K562 (cell line): Measurements from ENCODE around the gene SLC1A5. TPM values are rescaled to one million over a fixed set of nuclear protein-coding genes. Genes with fewer than 3 reads are reported as not detected.

Source experiments
- BCL6 ChIP-seq: fragments of 250-450 bp; sonication (Bioruptor Pico); IDR thresholded peaks from 2 replicates; pipeline ENCODE4 v1.4.0; 2020
- CTCF ChIP-seq, 3 experiments: IDR thresholded peaks in 2 of 3; conservative IDR thresholded peaks in 1 of 3; 2 replicates each; pipeline ENCODE4 v1.5.1; 2011 to 2012; ENCODE audit warnings: low read length in 3 of 3, mild to moderate bottlenecking in 3 of 3, control low read depth in 2 of 3, improper control_type of control experiment in 1 of 3, inconsistent platforms in 1 of 3, low read depth in 1 of 3, mixed read lengths in 1 of 3, moderate library complexity in 1 of 3; ENCODE audit not compliant: insufficient read depth in 2 of 3
- HINFP ChIP-seq: fragments of 450-650 bp; conservative IDR thresholded peaks from 2 replicates; pipeline ENCODE4 v1.6.1; 2016; ENCODE audit warnings: missing genetic modification characterization, low read depth, mild to moderate bottlenecking, control low read depth, missing compliant biosample characterization
- HMG20B ChIP-seq: fragments of 250-450 bp; sonication (Bioruptor Pico); IDR thresholded peaks from 2 replicates; pipeline ENCODE4 v1.5.0; 2021; ENCODE audit warnings: mild to moderate bottlenecking
- LCOR ChIP-seq: sonication (generic); formaldehyde crosslinking; IDR thresholded peaks from 2 replicates; pipeline ENCODE4 v1.8.0; 2022; ENCODE audit warnings: mild to moderate bottlenecking, missing genetic modification reagents
- MEIS2 ChIP-seq: fragments of 450-650 bp; IDR thresholded peaks from 2 replicates; pipeline ENCODE4 v1.6.1; 2014; ENCODE audit warnings: mild to moderate bottlenecking; ENCODE audit not compliant: partially characterized antibody
- NCOR1 ChIP-seq: fragments of 450-650 bp; IDR thresholded peaks from 2 replicates; pipeline ENCODE4 v1.6.1; 2016; ENCODE audit warnings: mild to moderate bottlenecking, moderate library complexity
- NFRKB ChIP-seq: fragments of 450-650 bp; IDR thresholded peaks from 2 replicates; pipeline ENCODE4 v1.6.1; 2016; ENCODE audit warnings: low read depth
- RAD21 ChIP-seq, 2 experiments: fragments of 250-450 bp in 1 of 2; fragments of 450-650 bp in 1 of 2; sonication (Bioruptor Pico) in 1 of 2; formaldehyde crosslinking in 1 of 2; IDR thresholded peaks in 1 of 2; conservative IDR thresholded peaks in 1 of 2; 2 replicates each; pipeline versions ENCODE4 v1.4.0 to v1.8.0; 2020 to 2022; ENCODE audit warnings: mild to moderate bottlenecking in 2 of 2, moderate library complexity in 1 of 2
- SNRNP70 ChIP-seq: fragments of 200-400 bp; formaldehyde crosslinking; optimal IDR thresholded peaks from 2 replicates; pipeline ENCODE3; 2017; ENCODE audit warnings: low read depth, low read length
- SOX6 ChIP-seq: fragments of 450-650 bp; IDR thresholded peaks from 2 replicates; pipeline ENCODE4 v1.6.1; 2014; ENCODE audit warnings: mild to moderate bottlenecking
- USF2 ChIP-seq: sonication (generic); formaldehyde crosslinking; IDR thresholded peaks from 2 replicates; pipeline ENCODE4 v1.5.0; 2020; ENCODE audit warnings: missing genetic modification reagents
- ZMIZ1 ChIP-seq, 2 experiments: fragments of 150-350 bp in 1 of 2; IDR thresholded peaks; 2 replicates each; pipeline ENCODE4 v1.6.1; 2012 to 2016; ENCODE audit warnings: low read depth in 2 of 2, low read length in 2 of 2, mild to moderate bottlenecking in 1 of 2, moderate library complexity in 1 of 2
- ZNF592 ChIP-seq: fragments of 450-650 bp; IDR thresholded peaks from 2 replicates; pipeline ENCODE4 v1.6.1; 2017; ENCODE audit warnings: antibody characterized with exemption, mild to moderate bottlenecking
- ZNF696 ChIP-seq: fragments of 250-450 bp; sonication (Bioruptor Pico); conservative IDR thresholded peaks from 2 replicates; pipeline ENCODE4 v1.4.0; 2020; ENCODE audit warnings: mild to moderate bottlenecking, moderate library complexity
- polyA plus RNA-seq, 8 experiments: library from polyadenylated mRNA; depleted of rRNA in 4 of 8; stranded (reverse) in 5 of 8; unstranded in 3 of 8; fragments of >200 nt; fragmentation: Nextera tagmentation in 2 of 8; fragmentation: Illumina TruSeq in 1 of 8; extraction: Ambion mirVana in 2 of 8; extraction: Trizol in 1 of 8; gene quantifications; 2 replicates each; pipeline versions ENCODE4 v1.2.1 to v1.2.3, GENCODE V29; 2011 to 2014; ENCODE audit warnings: inconsistent platforms in 1 of 8, missing spikeins in 1 of 8
- total RNA-seq, 7 experiments: library from RNA; depleted of rRNA in 6 of 7; stranded (reverse); fragments of >200 nt in 6 of 7; fragmentation: Illumina TruSeq in 2 of 7; extraction: Trizol in 2 of 7; gene quantifications; 2 replicates each; pipeline versions ENCODE4 v1.2.1 to v1.2.3, GENCODE V29; 2011 to 2021; ENCODE audit warnings: low replicate concordance in 1 of 7

Gene SLC1A5
- total and polyA plus RNA-seq, 9 of the 15 experiments (the other 6 are each of a cell fraction or from before 2014, with no cell fraction given): 31.2 to 417 (median 134) TPM

GRCh38 chr19:46753420-46754155 is 34.8 kb downstream of the SLC1A5 start (continued):
- TF ChIP-seq USF2 (CRISPR knock-in tag): no peak
- no peak for TF ChIP-seq LCOR (CRISPR knock-in tag)
- no peak for TF ChIP-seq BCL6 (CRISPR knock-in tag)
- no peak for TF ChIP-seq NCOR1
- no peak for TF ChIP-seq HINFP (tag)
- no peak for TF ChIP-seq ZMIZ1 (IDR thresholded peaks at IDR 0.05; ENCODE audit: low read depth in 2 of 2, low read length in 2 of 2)
- TF ChIP-seq RAD21 (CRISPR knock-in tag; conservative IDR thresholded peaks at IDR 0.05 in 1 of 2, IDR thresholded peaks at IDR 0.05 in 1 of 2): peak; percentile 37 to 74
- TF ChIP-seq SOX6: 0 out of 2 replicates have a peak, but pooled peaks have one; percentile 17
- TF ChIP-seq NFRKB: no peak
- no peak for TF ChIP-seq HMG20B
- no peak for TF ChIP-seq SNRNP70
- TF ChIP-seq ZNF592: no peak
- no peak for TF ChIP-seq ZNF696 (CRISPR knock-in tag)
- peak; percentile 77 to 83 (median 79) for TF ChIP-seq CTCF (IDR thresholded peaks at IDR 0.05 in 2 of 3, conservative IDR thresholded peaks at IDR 0.05 in 1 of 3; ENCODE audit: insufficient read depth in 2 of 3, low read depth in 1 of 3, low read length in 3 of 3)
- no peak for TF ChIP-seq MEIS2
